ENCODE data around the gene FGR.

Gene FGR

GRCh38 chr1:27612718-27613117, 22.3 kb downstream of the FGR start:
- no peaks in the 10 kb centered on the region for H3K36me3 ChIP-seq (ENCODE audit: low read depth)
- DNase-seq (ENCODE audit: low spot score): no peak
- H3K27me3 ChIP-seq (ENCODE audit: insufficient read depth, poor library complexity, severe bottlenecking): no peaks in the 10 kb centered on the region
- no peaks in the 10 kb centered on the region for H3K4me1 ChIP-seq (ENCODE audit: insufficient read depth, poor library complexity, severe bottlenecking)
- H3K9me3 ChIP-seq (ENCODE audit: severe bottlenecking): no peaks in the 10 kb centered on the region
- no peak overlapping the region for H3K4me3 ChIP-seq (ENCODE audit: severe bottlenecking)
- no peak for ATAC-seq (ENCODE audit: low read depth)
- no peak for TF ChIP-seq CTCF (IDR thresholded peaks at IDR 0.05; ENCODE audit: poor library complexity, severe bottlenecking)
- H3K27ac ChIP-seq (ENCODE audit: poor library complexity, severe bottlenecking): no peak overlapping the region

- Histone ChIP-seq H3K4me1 (ENCODE audit: insufficient read depth, poor library complexity, severe bottlenecking) (peaks cover 3% of the 10 kb centered on the region), H3K27me3 (ENCODE audit: insufficient read depth, poor library complexity, severe bottlenecking) (no peaks in the 10 kb centered on the region), H3K27ac (ENCODE audit: poor library complexity, severe bottlenecking) (no peak overlapping the region), H3K9me3 (ENCODE audit: severe bottlenecking) (no peaks in the 10 kb centered on the region), H3K36me3 (ENCODE audit: low read depth) (no peaks in the 10 kb centered on the region), H3K4me3 (ENCODE audit: severe bottlenecking) (no peak overlapping the region)
- ATAC-seq (ENCODE audit: low read depth) (no peak), DNase-seq (ENCODE audit: low spot score) (no peak)
- TF ChIP-seq CTCF (IDR thresholded peaks at IDR 0.05; ENCODE audit: poor library complexity, severe bottlenecking): no peak
These were observed 23.5 kb downstream of the FGR start for GRCh38 chr1:27611450-27611849.

- no peak for TF ChIP-seq CTCF (IDR thresholded peaks at IDR 0.05; ENCODE audit: poor library complexity, severe bottlenecking)
- Histone ChIP-seq H3K4me1 (ENCODE audit: insufficient read depth, poor library complexity, severe bottlenecking) (peaks cover 3% of the 10 kb centered on the region), H3K27me3 (ENCODE audit: insufficient read depth, poor library complexity, severe bottlenecking) (no peaks in the 10 kb centered on the region), H3K9me3 (ENCODE audit: severe bottlenecking) (no peaks in the 10 kb centered on the region), H3K4me3 (ENCODE audit: severe bottlenecking) (no peak overlapping the region), H3K36me3 (ENCODE audit: low read depth) (no peaks in the 10 kb centered on the region), H3K27ac (ENCODE audit: poor library complexity, severe bottlenecking) (no peak overlapping the region)
- ATAC-seq (ENCODE audit: low read depth) (no peak), DNase-seq (ENCODE audit: low spot score) (no peak)
These were observed 25.3 kb downstream of the FGR start for GRCh38 chr1:27609618-27610240.

- Histone ChIP-seq H3K27ac (ENCODE audit: poor library complexity, severe bottlenecking) (no peak overlapping the region), H3K4me1 (ENCODE audit: insufficient read depth, poor library complexity, severe bottlenecking) (peaks cover 3% of the 10 kb centered on the region)
- no peak for TF ChIP-seq CTCF (IDR thresholded peaks at IDR 0.05; ENCODE audit: poor library complexity, severe bottlenecking)
These were observed 25.8 kb downstream of the FGR start for GRCh38 chr1:27609210-27609555.

GRCh38 chr1:27607239-27607804, 27.7 kb downstream of the FGR start:
- Histone ChIP-seq H3K27me3 (ENCODE audit: insufficient read depth, poor library complexity, severe bottlenecking) (no peaks in the 10 kb centered on the region), H3K4me3 (ENCODE audit: severe bottlenecking) (no peak overlapping the region), H3K9me3 (ENCODE audit: severe bottlenecking) (no peaks in the 10 kb centered on the region), H3K4me1 (ENCODE audit: insufficient read depth, poor library complexity, severe bottlenecking) (peaks cover 3% of the 10 kb centered on the region), H3K27ac (ENCODE audit: poor library complexity, severe bottlenecking) (no peak overlapping the region), H3K36me3 (ENCODE audit: low read depth) (no peaks in the 10 kb centered on the region)
- DNase-seq (ENCODE audit: low spot score) (no peak), ATAC-seq (ENCODE audit: low read depth) (no peak)
- no peak for TF ChIP-seq CTCF (IDR thresholded peaks at IDR 0.05; ENCODE audit: poor library complexity, severe bottlenecking)

More at GRCh38 chr1:27609210-27609555, 25.8 kb downstream of the FGR start:
- H3K36me3 ChIP-seq (ENCODE audit: low read depth): no peaks in the 10 kb centered on the region
- H3K27me3 ChIP-seq (ENCODE audit: insufficient read depth, poor library complexity, severe bottlenecking): no peaks in the 10 kb centered on the region
- no peak overlapping the region for H3K4me3 ChIP-seq (ENCODE audit: severe bottlenecking)
- no peak for DNase-seq (ENCODE audit: low spot score)
- no peaks in the 10 kb centered on the region for H3K9me3 ChIP-seq (ENCODE audit: severe bottlenecking)
- ATAC-seq (ENCODE audit: low read depth): no peak

Measured in RWPE2 (cell line).